ENCODE results near the gene CFTR.

GRCh38 chr7:117435475-117436043, 44.3 kb upstream of the CFTR start:
- no peak for TF ChIP-seq POLR2A (IDR thresholded peaks at IDR 0.05)
- TF ChIP-seq, protein P1, sequence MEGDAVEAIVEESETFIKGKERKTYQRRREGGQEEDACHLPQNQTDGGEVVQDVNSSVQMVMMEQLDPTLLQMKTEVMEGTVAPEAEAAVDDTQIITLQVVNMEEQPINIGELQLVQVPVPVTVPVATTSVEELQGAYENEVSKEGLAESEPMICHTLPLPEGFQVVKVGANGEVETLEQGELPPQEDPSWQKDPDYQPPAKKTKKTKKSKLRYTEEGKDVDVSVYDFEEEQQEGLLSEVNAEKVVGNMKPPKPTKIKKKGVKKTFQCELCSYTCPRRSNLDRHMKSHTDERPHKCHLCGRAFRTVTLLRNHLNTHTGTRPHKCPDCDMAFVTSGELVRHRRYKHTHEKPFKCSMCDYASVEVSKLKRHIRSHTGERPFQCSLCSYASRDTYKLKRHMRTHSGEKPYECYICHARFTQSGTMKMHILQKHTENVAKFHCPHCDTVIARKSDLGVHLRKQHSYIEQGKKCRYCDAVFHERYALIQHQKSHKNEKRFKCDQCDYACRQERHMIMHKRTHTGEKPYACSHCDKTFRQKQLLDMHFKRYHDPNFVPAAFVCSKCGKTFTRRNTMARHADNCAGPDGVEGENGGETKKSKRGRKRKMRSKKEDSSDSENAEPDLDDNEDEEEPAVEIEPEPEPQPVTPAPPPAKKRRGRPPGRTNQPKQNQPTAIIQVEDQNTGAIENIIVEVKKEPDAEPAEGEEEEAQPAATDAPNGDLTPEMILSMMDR (IDR thresholded peaks at IDR 0.05 in 8 of 11, conservative IDR thresholded peaks at IDR 0.05 in 3 of 11), result no peak
